ENCODE data around the gene SATL1.

DNA sequence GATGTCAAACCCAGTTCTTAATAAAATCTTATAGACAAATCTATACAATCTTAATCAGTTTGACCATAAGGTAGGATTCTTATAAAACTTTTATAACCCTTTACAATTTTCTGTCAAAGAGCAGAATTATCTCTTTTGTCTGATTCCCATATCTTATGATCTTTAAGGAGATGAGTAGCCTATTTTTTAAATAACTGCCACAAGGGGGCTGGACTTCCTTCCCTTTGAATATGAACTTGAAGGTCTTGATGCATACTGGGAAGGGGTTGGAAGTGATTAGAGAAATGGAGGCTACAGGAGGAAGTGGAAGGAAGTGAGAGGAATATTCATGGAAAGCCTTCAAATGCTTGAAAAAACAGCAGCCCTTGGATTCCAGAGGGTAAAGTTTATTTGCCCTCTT lies 128.8 kb downstream of the SATL1 start:
- no peak for TF ChIP-seq NR3C1 (CRISPR knock-in tag; conservative IDR thresholded peaks at IDR 0.05; ENCODE audit: low read depth)
- TF ChIP-seq, protein P1, sequence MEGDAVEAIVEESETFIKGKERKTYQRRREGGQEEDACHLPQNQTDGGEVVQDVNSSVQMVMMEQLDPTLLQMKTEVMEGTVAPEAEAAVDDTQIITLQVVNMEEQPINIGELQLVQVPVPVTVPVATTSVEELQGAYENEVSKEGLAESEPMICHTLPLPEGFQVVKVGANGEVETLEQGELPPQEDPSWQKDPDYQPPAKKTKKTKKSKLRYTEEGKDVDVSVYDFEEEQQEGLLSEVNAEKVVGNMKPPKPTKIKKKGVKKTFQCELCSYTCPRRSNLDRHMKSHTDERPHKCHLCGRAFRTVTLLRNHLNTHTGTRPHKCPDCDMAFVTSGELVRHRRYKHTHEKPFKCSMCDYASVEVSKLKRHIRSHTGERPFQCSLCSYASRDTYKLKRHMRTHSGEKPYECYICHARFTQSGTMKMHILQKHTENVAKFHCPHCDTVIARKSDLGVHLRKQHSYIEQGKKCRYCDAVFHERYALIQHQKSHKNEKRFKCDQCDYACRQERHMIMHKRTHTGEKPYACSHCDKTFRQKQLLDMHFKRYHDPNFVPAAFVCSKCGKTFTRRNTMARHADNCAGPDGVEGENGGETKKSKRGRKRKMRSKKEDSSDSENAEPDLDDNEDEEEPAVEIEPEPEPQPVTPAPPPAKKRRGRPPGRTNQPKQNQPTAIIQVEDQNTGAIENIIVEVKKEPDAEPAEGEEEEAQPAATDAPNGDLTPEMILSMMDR (IDR thresholded peaks at IDR 0.05) = no peak
- no peak for TF ChIP-seq ETV6 (CRISPR knock-in tag; IDR thresholded peaks at IDR 0.05)
- TF ChIP-seq ZNF423 (CRISPR knock-in tag; IDR thresholded peaks at IDR 0.05) = no peak
- TF ChIP-seq, protein P2, sequence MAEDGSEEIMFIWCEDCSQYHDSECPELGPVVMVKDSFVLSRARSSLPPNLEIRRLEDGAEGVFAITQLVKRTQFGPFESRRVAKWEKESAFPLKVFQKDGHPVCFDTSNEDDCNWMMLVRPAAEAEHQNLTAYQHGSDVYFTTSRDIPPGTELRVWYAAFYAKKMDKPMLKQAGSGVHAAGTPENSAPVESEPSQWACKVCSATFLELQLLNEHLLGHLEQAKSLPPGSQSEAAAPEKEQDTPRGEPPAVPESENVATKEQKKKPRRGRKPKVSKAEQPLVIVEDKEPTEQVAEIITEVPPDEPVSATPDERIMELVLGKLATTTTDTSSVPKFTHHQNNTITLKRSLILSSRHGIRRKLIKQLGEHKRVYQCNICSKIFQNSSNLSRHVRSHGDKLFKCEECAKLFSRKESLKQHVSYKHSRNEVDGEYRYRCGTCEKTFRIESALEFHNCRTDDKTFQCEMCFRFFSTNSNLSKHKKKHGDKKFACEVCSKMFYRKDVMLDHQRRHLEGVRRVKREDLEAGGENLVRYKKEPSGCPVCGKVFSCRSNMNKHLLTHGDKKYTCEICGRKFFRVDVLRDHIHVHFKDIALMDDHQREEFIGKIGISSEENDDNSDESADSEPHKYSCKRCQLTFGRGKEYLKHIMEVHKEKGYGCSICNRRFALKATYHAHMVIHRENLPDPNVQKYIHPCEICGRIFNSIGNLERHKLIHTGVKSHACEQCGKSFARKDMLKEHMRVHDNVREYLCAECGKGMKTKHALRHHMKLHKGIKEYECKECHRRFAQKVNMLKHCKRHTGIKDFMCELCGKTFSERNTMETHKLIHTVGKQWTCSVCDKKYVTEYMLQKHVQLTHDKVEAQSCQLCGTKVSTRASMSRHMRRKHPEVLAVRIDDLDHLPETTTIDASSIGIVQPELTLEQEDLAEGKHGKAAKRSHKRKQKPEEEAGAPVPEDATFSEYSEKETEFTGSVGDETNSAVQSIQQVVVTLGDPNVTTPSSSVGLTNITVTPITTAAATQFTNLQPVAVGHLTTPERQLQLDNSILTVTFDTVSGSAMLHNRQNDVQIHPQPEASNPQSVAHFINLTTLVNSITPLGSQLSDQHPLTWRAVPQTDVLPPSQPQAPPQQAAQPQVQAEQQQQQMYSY (CRISPR knock-in tag; IDR thresholded peaks at IDR 0.05) = no peak
- no peak for TF ChIP-seq ELF4 (CRISPR knock-in tag; IDR thresholded peaks at IDR 0.05; ENCODE audit: low read depth)
- TF ChIP-seq MAX (CRISPR knock-in tag; IDR thresholded peaks at IDR 0.05) = no peak
